ENCODE data around the gene SPTBN5. TPM values are rescaled to one million over a fixed set of nuclear protein-coding genes. Genes with fewer than 3 reads are reported as not detected.
A peak's percentile ranks its signal among the peaks of the same experiment; 100 is the strongest.

SPTBN5 gene
- total RNA-seq, 2 experiments from 2014 or later = 1.1 to 1.6 TPM

- no peak for DNase-seq
- Mint-ChIP-seq H3K4me3 (no peak overlapping the region), H3K27ac (no peak overlapping the region), H3K4me1 (peaks cover 27% of the 10 kb centered on the region), H3K9me3 (no peaks in the 10 kb centered on the region), H3K36me3 (no peaks in the 10 kb centered on the region), H3K27me3 (no peaks in the 10 kb centered on the region)
- POLR2A ChIA-PET = interaction anchor here (0.6 to 4.5 kb wide), 2 partner anchors 32 to 477 kb away, joined by 3 to 20 read pairs; partner anchors contain the start of gene MAPKBP1
- ATAC-seq (ENCODE audit: low read depth) = no peak
These were observed 87.3 kb downstream of the SPTBN5 start for GRCh38 chr15:41806291-41807181.

DNA sequence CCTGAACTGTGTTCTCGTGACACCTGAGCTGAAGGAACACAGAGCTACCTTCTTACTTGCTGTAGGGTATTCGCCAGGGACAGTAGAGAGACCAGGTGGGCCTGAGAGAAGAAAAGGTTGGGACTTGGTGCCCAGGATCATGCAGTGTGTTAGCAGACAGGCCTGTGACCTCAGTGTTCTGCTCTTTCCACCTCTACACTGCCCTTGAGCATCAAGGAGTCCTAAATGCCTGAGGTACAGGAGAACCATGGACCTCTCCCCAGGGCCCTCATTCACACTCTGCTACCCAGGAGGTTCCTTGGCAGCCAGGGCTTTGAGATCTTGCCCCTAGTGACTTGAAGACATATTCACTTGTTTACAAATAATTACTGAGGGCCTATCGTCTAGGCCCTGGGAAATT lies 88.1 kb downstream of the SPTBN5 start:
- peaks cover 19% of the 10 kb centered on the region for H3K4me1 Mint-ChIP-seq
- ATAC-seq (ENCODE audit: low read depth) (no peak), DNase-seq (no peak)
- H3K27me3 Mint-ChIP-seq = no peaks in the 10 kb centered on the region
- H3K36me3 Mint-ChIP-seq = peaks cover 5% of the 10 kb centered on the region
- POLR2A ChIA-PET = interaction anchor here (4.5 kb wide), 1 partner anchor 32 kb away, joined by 20 read pairs; the partner anchor contains the start of gene MAPKBP1
- H3K4me3 Mint-ChIP-seq = no peak overlapping the region
- peak overlapping the region; percentile 58 for H3K27ac Mint-ChIP-seq
- H3K9me3 Mint-ChIP-seq = no peaks in the 10 kb centered on the region

DNA sequence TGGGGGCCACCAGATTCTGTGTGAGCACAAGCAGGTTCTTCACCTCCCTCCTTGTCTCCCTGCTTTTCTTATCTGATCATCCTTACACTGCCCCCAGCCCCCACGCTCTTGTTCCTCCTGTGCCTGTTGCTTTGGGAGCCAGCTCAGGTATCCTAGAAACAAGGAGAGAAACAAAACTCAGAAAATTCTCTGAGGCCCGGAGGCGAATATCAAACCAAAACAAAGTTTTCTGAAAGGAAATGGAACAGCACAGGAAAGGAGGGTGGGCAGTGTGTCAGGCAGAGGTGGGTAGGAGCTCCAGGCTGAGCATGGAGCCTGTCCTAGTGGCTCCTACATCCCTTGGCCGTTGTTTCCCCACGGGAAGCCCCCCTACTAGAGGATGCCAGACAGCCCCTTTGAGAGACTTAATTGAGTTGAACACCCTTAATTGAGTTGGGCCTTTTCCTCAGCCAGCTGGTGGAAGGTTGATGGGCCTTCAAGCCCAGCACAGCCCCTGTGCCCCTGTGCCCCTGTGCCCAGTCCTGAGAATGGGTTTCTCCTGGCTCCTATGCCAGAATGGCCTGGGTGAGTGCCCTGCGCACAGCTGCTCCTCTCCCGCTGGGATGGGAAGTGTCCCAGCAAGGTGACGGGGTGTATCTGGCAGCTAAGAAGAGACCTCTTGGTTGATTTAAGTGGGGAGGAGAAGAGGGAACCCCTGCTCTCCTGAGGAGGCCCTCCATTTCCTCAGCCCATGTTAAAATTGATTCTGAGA lies 88.8 kb downstream of the SPTBN5 start:
- Mint-ChIP-seq H3K9me3 (no peaks in the 10 kb centered on the region), H3K27ac (peak overlapping the region; percentile 67), H3K36me3 (peaks cover 5% of the 10 kb centered on the region), H3K27me3 (no peaks in the 10 kb centered on the region), H3K4me3 (peak overlapping the region; percentile 12), H3K4me1 (peaks cover 14% of the 10 kb centered on the region)
- POLR2A ChIA-PET = interaction anchor here (0.6 to 4.5 kb wide), 2 partner anchors 28 to 31 kb away, joined by 3 to 20 read pairs; partner anchors contain the start of gene MAPKBP1
- ATAC-seq (ENCODE audit: low read depth) (peak; percentile 60), DNase-seq (no peak)

DNA sequence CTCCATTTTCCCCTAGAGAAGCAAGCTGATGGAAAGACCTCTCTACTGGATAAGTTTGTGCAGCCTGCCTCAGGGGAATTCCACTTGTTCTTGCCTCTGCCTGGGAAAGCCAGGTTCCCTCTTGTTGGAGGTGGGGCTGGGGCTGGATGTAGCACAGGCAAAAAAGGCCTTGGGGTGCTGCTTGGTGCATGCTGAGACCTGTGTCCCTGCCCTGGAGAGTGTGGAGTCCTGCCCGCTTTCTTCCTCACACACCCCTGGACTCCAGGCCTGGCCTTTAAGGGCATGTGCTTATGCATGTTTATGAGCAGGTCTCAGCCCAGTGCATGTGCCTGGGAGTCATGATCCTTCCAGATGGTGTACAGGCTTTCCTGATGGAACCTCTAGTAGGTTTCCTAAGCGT lies 89.5 kb downstream of the SPTBN5 start:
- Mint-ChIP-seq H3K27ac (no peak overlapping the region), H3K36me3 (peaks cover 5% of the 10 kb centered on the region), H3K27me3 (no peaks in the 10 kb centered on the region), H3K4me3 (no peak overlapping the region), H3K9me3 (no peaks in the 10 kb centered on the region), H3K4me1 (peaks cover 10% of the 10 kb centered on the region)
- POLR2A ChIA-PET = interaction anchor here (4.5 kb wide), 1 partner anchor 30 kb away, joined by 20 read pairs; the partner anchor contains the start of gene MAPKBP1
- DNase-seq = no peak
- ATAC-seq (ENCODE audit: low read depth) = no peak

DNA sequence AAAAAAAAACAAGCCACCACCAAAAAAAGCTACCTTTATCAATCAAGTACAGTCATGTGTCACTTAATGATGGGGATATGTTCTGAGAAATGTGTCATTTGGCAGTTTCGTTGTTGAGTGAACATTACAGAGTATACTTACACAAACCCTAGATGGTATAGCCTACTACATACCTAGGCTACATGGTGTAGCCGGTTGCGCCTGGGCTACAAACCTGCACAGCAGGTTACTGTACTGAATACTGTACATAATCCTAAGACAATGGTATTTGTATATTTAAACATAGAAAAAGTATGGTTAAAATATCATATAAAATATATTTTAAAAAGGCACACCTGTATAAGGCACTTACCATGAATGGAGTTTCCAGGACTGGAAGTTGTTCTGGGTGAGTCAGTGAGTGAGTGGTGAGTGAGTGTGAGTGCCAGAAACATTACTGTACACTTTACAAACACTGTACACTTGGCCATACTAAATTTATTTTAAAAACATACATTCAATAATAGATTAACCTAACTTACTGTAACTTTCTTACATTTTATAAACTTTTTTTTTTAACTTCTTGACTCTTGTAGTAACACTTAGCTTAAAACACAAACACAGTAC lies 91.9 kb downstream of the SPTBN5 start:
- POLR2A ChIA-PET = interaction anchor here (0.6 to 1.0 kb wide), 2 partner anchors 8 to 11 kb away, joined by 3 read pairs; no protein-coding TSS in a partner anchor
- Mint-ChIP-seq H3K9me3 (no peaks in the 10 kb centered on the region), H3K27me3 (no peaks in the 10 kb centered on the region), H3K27ac (no peak overlapping the region), H3K36me3 (peaks cover 5% of the 10 kb centered on the region), H3K4me1 (peaks cover 14% of the 10 kb centered on the region), H3K4me3 (no peak overlapping the region)
- ATAC-seq (ENCODE audit: low read depth) (no peak), DNase-seq (no peak)

GRCh38 chr15:41801185-41801584 lies 92.7 kb downstream of the SPTBN5 start:
- H3K9me3 Mint-ChIP-seq = no peaks in the 10 kb centered on the region
- ATAC-seq (ENCODE audit: low read depth) = no peak
- H3K36me3 Mint-ChIP-seq = peaks cover 5% of the 10 kb centered on the region
- H3K4me1 Mint-ChIP-seq = peaks cover 18% of the 10 kb centered on the region
- no peak for DNase-seq
- no peaks in the 10 kb centered on the region for H3K27me3 Mint-ChIP-seq
- no peak overlapping the region for H3K4me3 Mint-ChIP-seq
- no peak overlapping the region for H3K27ac Mint-ChIP-seq
- POLR2A ChIA-PET = no interaction called here

GRCh38 chr15:41799488-41799805 lies 94.4 kb downstream of the SPTBN5 start:
- ATAC-seq (ENCODE audit: low read depth) = no peak
- H3K9me3 Mint-ChIP-seq = no peaks in the 10 kb centered on the region
- no peak overlapping the region for H3K27ac Mint-ChIP-seq
- peaks cover 5% of the 10 kb centered on the region for H3K36me3 Mint-ChIP-seq
- DNase-seq = no peak
- H3K27me3 Mint-ChIP-seq = no peaks in the 10 kb centered on the region
- POLR2A ChIA-PET = no interaction called here
- peaks cover 20% of the 10 kb centered on the region for H3K4me1 Mint-ChIP-seq
- no peak overlapping the region for H3K4me3 Mint-ChIP-seq

GRCh38 chr15:41798607-41799487 lies 95.0 kb downstream of the SPTBN5 start:
- DNase-seq = no peak
- POLR2A ChIA-PET = no interaction called here
- Mint-ChIP-seq H3K9me3 (no peaks in the 10 kb centered on the region), H3K27ac (no peak overlapping the region), H3K36me3 (peaks cover 5% of the 10 kb centered on the region), H3K4me3 (no peak overlapping the region), H3K27me3 (no peaks in the 10 kb centered on the region), H3K4me1 (peaks cover 20% of the 10 kb centered on the region)
- ATAC-seq (ENCODE audit: low read depth) = no peak

Small RNAs within 50 kb of the gene (microRNA-seq; reads per million reads assigned to microRNA genes)
- not detected for gene MIR4310

Other genes starting within 250 kb of the SPTBN5 start
- 10 to 100 TPM; 43.1 to 46.2 TPM for gene MGA, start 233.6 kb downstream of the SPTBN5 start, total RNA-seq
- 10 to 100 TPM; 32.0 to 36.6 TPM for gene MAPKBP1, start 119.6 kb downstream of the SPTBN5 start, total RNA-seq
- 10 to 100 TPM; 33.8 to 54.3 TPM for gene JMJD7, start 66.0 kb downstream of the SPTBN5 start, total RNA-seq
- 10 to 100 TPM; 21.5 to 26.0 TPM for gene PLA2G4B, start 55.2 kb downstream of the SPTBN5 start, total RNA-seq
- 1 to 10 TPM; 8.4 to 9.5 TPM for gene EHD4, start 78.5 kb upstream of the SPTBN5 start, total RNA-seq
- gene PLA2G4E, start 127.0 kb upstream of the SPTBN5 start, total RNA-seq = not detected
- gene PLA2G4D, start 200.5 kb upstream of the SPTBN5 start, total RNA-seq = not detected

Data from activated naive CD8-positive, alpha-beta T cell treated with anti-CD3 and anti-CD28 coated beads, Interleukin-2, amount 10 ng/mL, durations not matched to agents 7 days and 5 days (primary cell).